Smooth muscle cell of the brain vasculature (primary cell): ENCODE results near the gene TUBA8.
"Not testable (repeated sequence)": the region's sequence is repeated elsewhere in the genome, so short reads cannot be mapped to it uniquely, and the experiment has no call there.

Source experiments
- DNase-seq: peaks from one replicate; pipeline ENCODE4 v3.0.0-alpha.2; 2012; ENCODE audit warnings: low read depth, low spot score

The TUBA8 gene

GRCh38 chr22:18172776-18173175 is 62.2 kb downstream of the TUBA8 start:
- not testable (repeated sequence) for DNase-seq

- not testable (repeated sequence) for DNase-seq
These were observed 62.8 kb downstream of the TUBA8 start for GRCh38 chr22:18173441-18173840.
